Hepatocyte (in vitro differentiated cells): ENCODE results near the gene RNF11. TPM values are rescaled to one million over a fixed set of nuclear protein-coding genes. Genes with fewer than 3 reads are reported as not detected.

ENCODE experiments used
- DNase-seq: peaks from one replicate; pipeline ENCODE4 v3.0.0-alpha.2; 2016; ENCODE audit warnings: low spot score
- H2AFZ ChIP-seq: fragments of 200-600 bp; sonication (generic); 2 replicates; pipeline ENCODE4 v1.6.0; 2016; ENCODE audit warnings: antibody characterized with exemption, mild to moderate bottlenecking
- H3K27ac ChIP-seq: fragments of 200-600 bp; sonication (generic); 2 replicates; pipeline ENCODE4 v1.5.1; 2016; ENCODE audit warnings: mild to moderate bottlenecking
- H3K27me3 ChIP-seq: fragments of 200-600 bp; sonication (generic); 2 replicates; pipeline ENCODE4 v1.6.1; 2016
- H3K36me3 ChIP-seq: fragments of 200-600 bp; sonication (generic); replicated peaks from 2 replicates; pipeline ENCODE4 v1.5.1; 2016; ENCODE audit warnings: low read depth; ENCODE audit not compliant: insufficient read depth
- H3K4me1 ChIP-seq: fragments of 200-600 bp; sonication (generic); 2 replicates; pipeline ENCODE4 v1.5.1; 2016; ENCODE audit warnings: mild to moderate bottlenecking, moderate library complexity; ENCODE audit not compliant: insufficient read depth
- H3K4me2 ChIP-seq: fragments of 200-600 bp; sonication (generic); 2 replicates; pipeline ENCODE4 v1.6.0; 2016
- H3K4me3 ChIP-seq: fragments of 200-600 bp; sonication (generic); 2 replicates; pipeline ENCODE4 v1.5.1; 2016; ENCODE audit warnings: mild to moderate bottlenecking
- H3K79me2 ChIP-seq: fragments of 200-600 bp; sonication (generic); 2 replicates; pipeline ENCODE4 v1.6.0; 2017; ENCODE audit warnings: mild to moderate bottlenecking
- H3K9me2 ChIP-seq: fragments of 200-600 bp; sonication (generic); replicated peaks from 2 replicates; pipeline ENCODE4 v1.6.0; 2017; ENCODE audit warnings: mild to moderate bottlenecking; ENCODE audit not compliant: insufficient read depth
- H3K9me3 ChIP-seq: fragments of 200-600 bp; sonication (generic); 2 replicates; pipeline ENCODE4 v1.5.1; 2016; ENCODE audit warnings: low read depth, mild to moderate bottlenecking
- H4K20me1 ChIP-seq: fragments of 200-600 bp; sonication (generic); 2 replicates; pipeline ENCODE4 v1.6.0; 2016; ENCODE audit warnings: mild to moderate bottlenecking; ENCODE audit not compliant: insufficient read depth, poor library complexity, severe bottlenecking
- CTCF ChIP-seq: fragments of 200-600 bp; sonication (generic); IDR thresholded peaks from 2 replicates; pipeline ENCODE4 v1.5.1; 2016; ENCODE audit warnings: antibody characterized with exemption, mild to moderate bottlenecking; ENCODE audit not compliant: poor library complexity
- EZH2 ChIP-seq: fragments of 200-600 bp; sonication (generic); IDR thresholded peaks from 2 replicates; pipeline ENCODE4 v1.6.1; 2016; ENCODE audit warnings: antibody characterized with exemption, mild to moderate bottlenecking, borderline replicate concordance
- EZH2phosphoT487 ChIP-seq: fragments of 200-600 bp; sonication (generic); IDR thresholded peaks from one replicate; pipeline ENCODE4 v1.6.1; 2018; ENCODE audit warnings: antibody characterized with exemption, mild to moderate bottlenecking, low read depth, moderate library complexity; ENCODE audit not compliant: unreplicated experiment, severe bottlenecking
- WGBS: methylation state at CpG from one replicate; pipeline ENCODE4 v1.1.6; 2016; ENCODE audit warnings: low lambda C conversion rate; ENCODE audit errors: missing lambda C conversion rate; 5-methylcytosine and 5-hydroxymethylcytosine counted together
- polyA plus RNA-seq: library from polyadenylated mRNA; unstranded; fragments of >200 nt; fragmentation: Nextera tagmentation; extraction: Ambion mirVana; gene quantifications from 2 replicates; pipeline ENCODE4 v1.2.1, GENCODE V29; 2016
- total RNA-seq: library from RNA; depleted of rRNA; stranded (reverse); fragments of >200 nt; gene quantifications from 2 replicates; pipeline ENCODE4 v1.2.3, GENCODE V29; 2014

The RNF11 gene
- total and polyA plus RNA-seq, 2 experiments from 2014 or later, result 55.9 to 99.8 TPM

- H3K79me2 ChIP-seq, result peaks cover 89% of the 10 kb centered on the region
- WGBS, result 97% methylated on average over 2 of the region's 2 CpGs
- H3K4me3 ChIP-seq, result no peak overlapping the region
- no peak for TF ChIP-seq EZH2phosphoT487
- no peak for TF ChIP-seq CTCF
- no peak for TF ChIP-seq EZH2
- H3K4me2 ChIP-seq, result no peak overlapping the region
- no peak overlapping the region for H2AFZ ChIP-seq
- no peak for DNase-seq
- peaks cover 5% of the 10 kb centered on the region for H3K4me1 ChIP-seq
- H3K27ac ChIP-seq, result no peak overlapping the region
- H3K27me3 ChIP-seq, result no peaks in the 10 kb centered on the region
- peaks cover 82% of the 10 kb centered on the region for H4K20me1 ChIP-seq
- no peaks in the 10 kb centered on the region for H3K36me3 ChIP-seq
- H3K9me2 ChIP-seq, result no peaks in the 10 kb centered on the region
- no peaks in the 10 kb centered on the region for H3K9me3 ChIP-seq
Observed at GRCh38 chr1:51266181-51266580, 30.1 kb downstream of the RNF11 start.

- Histone ChIP-seq H3K27me3 (no peaks in the 10 kb centered on the region), H3K27ac (no peak overlapping the region), H2AFZ (no peak overlapping the region), H3K9me3 (no peaks in the 10 kb centered on the region), H3K4me3 (no peak overlapping the region), H4K20me1 (peaks cover 77% of the 10 kb centered on the region), H3K36me3 (no peaks in the 10 kb centered on the region), H3K4me2 (no peak overlapping the region), H3K4me1 (peaks cover 5% of the 10 kb centered on the region), H3K79me2 (peaks cover 88% of the 10 kb centered on the region), H3K9me2 (no peaks in the 10 kb centered on the region)
- TF ChIP-seq CTCF, result no peak
- no peak for TF ChIP-seq EZH2
- no peak for DNase-seq
- WGBS, result 98% methylated on average over 4 of the region's 4 CpGs
Observed at GRCh38 chr1:51266791-51267190, 30.7 kb downstream of the RNF11 start.

- H3K9me3 ChIP-seq, result no peaks in the 10 kb centered on the region
- no peaks in the 10 kb centered on the region for H3K36me3 ChIP-seq
- no peaks in the 10 kb centered on the region for H3K27me3 ChIP-seq
- no peak overlapping the region for H3K4me2 ChIP-seq
- H3K4me3 ChIP-seq, result no peak overlapping the region
- H3K79me2 ChIP-seq, result peaks cover 71% of the 10 kb centered on the region
- 77% methylated on average over 2 of the region's 2 CpGs for WGBS
- H4K20me1 ChIP-seq, result peaks cover 64% of the 10 kb centered on the region
- no peak for DNase-seq
- H2AFZ ChIP-seq, result no peak overlapping the region
- TF ChIP-seq EZH2phosphoT487 (no peak), CTCF (no peak), EZH2 (no peak)
- H3K27ac ChIP-seq, result no peak overlapping the region
- no peaks in the 10 kb centered on the region for H3K9me2 ChIP-seq
- no peaks in the 10 kb centered on the region for H3K4me1 ChIP-seq
Observed at GRCh38 chr1:51268634-51269033, 32.6 kb downstream of the RNF11 start.

- Histone ChIP-seq H3K4me3 (no peak overlapping the region), H3K9me3 (no peaks in the 10 kb centered on the region), H3K4me1 (no peaks in the 10 kb centered on the region), H3K79me2 (peaks cover 53% of the 10 kb centered on the region), H3K9me2 (no peaks in the 10 kb centered on the region), H3K27ac (no peak overlapping the region), H2AFZ (no peak overlapping the region), H3K27me3 (no peaks in the 10 kb centered on the region), H4K20me1 (peaks cover 45% of the 10 kb centered on the region), H3K36me3 (no peaks in the 10 kb centered on the region), H3K4me2 (no peak overlapping the region)
- TF ChIP-seq EZH2 (no peak), CTCF (no peak), EZH2phosphoT487 (no peak)
- no peak for DNase-seq
Observed at GRCh38 chr1:51270751-51271150, 34.7 kb downstream of the RNF11 start.
